ENCODE results near the gene CEP162.

Gene CEP162

GRCh38 chr6:84193114-84193708 is 34.2 kb downstream of the CEP162 start:
- TF ChIP-seq GATA3 (IDR thresholded peaks at IDR 0.05; ENCODE audit: low read depth, low read length): no peak
- TF ChIP-seq GATA2 (IDR thresholded peaks at IDR 0.05; ENCODE audit: low read depth, low read length): no peak

- TF ChIP-seq GATA3 (IDR thresholded peaks at IDR 0.05; ENCODE audit: low read depth, low read length) (no peak), GATA2 (IDR thresholded peaks at IDR 0.05; ENCODE audit: low read depth, low read length) (no peak)
Observed at GRCh38 chr6:84191802-84192201, 35.6 kb downstream of the CEP162 start.

GRCh38 chr6:84183430-84183829 is 44.0 kb downstream of the CEP162 start:
- no peak for TF ChIP-seq GATA2 (IDR thresholded peaks at IDR 0.05; ENCODE audit: low read depth, low read length)
- TF ChIP-seq GATA3 (IDR thresholded peaks at IDR 0.05; ENCODE audit: low read depth, low read length): no peak

- TF ChIP-seq GATA2 (IDR thresholded peaks at IDR 0.05; ENCODE audit: low read depth, low read length) (no peak), GATA3 (IDR thresholded peaks at IDR 0.05; ENCODE audit: low read depth, low read length) (no peak)
Observed at GRCh38 chr6:84182001-84182400, 45.4 kb downstream of the CEP162 start.

- no peak for TF ChIP-seq GATA2 (IDR thresholded peaks at IDR 0.05; ENCODE audit: low read depth, low read length)
- no peak for TF ChIP-seq GATA3 (IDR thresholded peaks at IDR 0.05; ENCODE audit: low read depth, low read length)
Observed at GRCh38 chr6:84177241-84177640, 50.2 kb downstream of the CEP162 start.

- TF ChIP-seq GATA2 (IDR thresholded peaks at IDR 0.05; ENCODE audit: low read depth, low read length) (no peak), GATA3 (IDR thresholded peaks at IDR 0.05; ENCODE audit: low read depth, low read length) (no peak)
Observed at GRCh38 chr6:84172574-84172973, 54.9 kb downstream of the CEP162 start.

GRCh38 chr6:84172080-84172479 is 55.4 kb downstream of the CEP162 start:
- TF ChIP-seq GATA2 (IDR thresholded peaks at IDR 0.05; ENCODE audit: low read depth, low read length): no peak
- TF ChIP-seq GATA3 (IDR thresholded peaks at IDR 0.05; ENCODE audit: low read depth, low read length): no peak

GRCh38 chr6:84167457-84167856 is 60.0 kb downstream of the CEP162 start:
- TF ChIP-seq GATA3 (IDR thresholded peaks at IDR 0.05; ENCODE audit: low read depth, low read length) (no peak), GATA2 (IDR thresholded peaks at IDR 0.05; ENCODE audit: low read depth, low read length) (no peak)

GRCh38 chr6:84166395-84166794 is 61.0 kb downstream of the CEP162 start:
- TF ChIP-seq GATA2 (IDR thresholded peaks at IDR 0.05; ENCODE audit: low read depth, low read length): no peak
- no peak for TF ChIP-seq GATA3 (IDR thresholded peaks at IDR 0.05; ENCODE audit: low read depth, low read length)

GRCh38 chr6:84161190-84161589 is 66.3 kb downstream of the CEP162 start:
- TF ChIP-seq GATA2 (IDR thresholded peaks at IDR 0.05; ENCODE audit: low read depth, low read length) (no peak), GATA3 (IDR thresholded peaks at IDR 0.05; ENCODE audit: low read depth, low read length) (no peak)

GRCh38 chr6:84156306-84156705 is 71.1 kb downstream of the CEP162 start:
- TF ChIP-seq GATA2 (IDR thresholded peaks at IDR 0.05; ENCODE audit: low read depth, low read length) (no peak), GATA3 (IDR thresholded peaks at IDR 0.05; ENCODE audit: low read depth, low read length) (no peak)

GRCh38 chr6:84151669-84152068 is 75.8 kb downstream of the CEP162 start:
- TF ChIP-seq GATA2 (IDR thresholded peaks at IDR 0.05; ENCODE audit: low read depth, low read length) (no peak), GATA3 (IDR thresholded peaks at IDR 0.05; ENCODE audit: low read depth, low read length) (no peak)

- TF ChIP-seq GATA3 (IDR thresholded peaks at IDR 0.05; ENCODE audit: low read depth, low read length) (no peak), GATA2 (IDR thresholded peaks at IDR 0.05; ENCODE audit: low read depth, low read length) (no peak)
Observed at GRCh38 chr6:84150705-84151104, 76.7 kb downstream of the CEP162 start.

- TF ChIP-seq GATA2 (IDR thresholded peaks at IDR 0.05; ENCODE audit: low read depth, low read length) (no peak), GATA3 (IDR thresholded peaks at IDR 0.05; ENCODE audit: low read depth, low read length) (no peak)
Observed at GRCh38 chr6:84141521-84141920, 85.9 kb downstream of the CEP162 start.

GRCh38 chr6:84139311-84139710 is 88.1 kb downstream of the CEP162 start:
- no peak for TF ChIP-seq GATA2 (IDR thresholded peaks at IDR 0.05; ENCODE audit: low read depth, low read length)
- no peak for TF ChIP-seq GATA3 (IDR thresholded peaks at IDR 0.05; ENCODE audit: low read depth, low read length)
